ENCODE data around the gene PDIA3.
A peak's percentile ranks its signal among the peaks of the same experiment; 100 is the strongest.
"Not testable (repeated sequence)": the region's sequence is repeated elsewhere in the genome, so short reads cannot be mapped to it uniquely, and the experiment has no call there.

The PDIA3 gene

DNA sequence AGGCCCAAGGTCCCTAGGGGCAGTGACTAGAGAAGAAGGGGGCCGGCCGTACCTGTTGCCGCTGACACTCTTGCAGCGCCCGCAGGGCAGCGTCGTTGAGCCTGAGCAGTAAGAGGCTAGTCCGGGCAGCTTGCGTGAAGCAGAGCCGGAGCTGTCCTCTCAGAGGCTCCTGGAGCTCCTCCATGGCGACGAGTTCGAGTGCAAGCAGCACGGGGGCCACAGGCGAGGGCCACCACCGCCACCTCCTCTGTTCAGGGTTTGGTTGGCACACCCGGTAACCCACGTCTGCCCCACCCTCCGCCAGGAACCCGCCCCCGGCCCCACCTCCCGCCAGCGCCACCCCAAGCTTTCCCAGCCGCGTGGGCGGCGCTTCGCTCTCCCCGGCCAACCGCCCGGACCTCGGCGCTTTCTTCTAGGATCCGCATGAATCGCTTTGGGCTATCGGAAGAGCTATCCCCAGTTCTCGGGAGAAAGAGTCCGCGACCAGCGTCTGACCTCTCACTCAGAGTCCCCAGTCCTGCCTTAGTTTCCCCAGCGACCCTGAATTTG lies 30.6 kb downstream of the PDIA3 start, which contains the start of gene ELL3:
ELL3 (minus strand) TSS at position 249 of the 549 bp plus-strand sequence; CDS start at position 184, 65 bp downstream.
- peak; percentile 56 for DNase-seq (ENCODE audit: low spot score)

GRCh38 chr15:43777267-43777914 lies 31.2 kb downstream of the PDIA3 start:
- peak; percentile 63 for DNase-seq (ENCODE audit: low spot score)

DNA sequence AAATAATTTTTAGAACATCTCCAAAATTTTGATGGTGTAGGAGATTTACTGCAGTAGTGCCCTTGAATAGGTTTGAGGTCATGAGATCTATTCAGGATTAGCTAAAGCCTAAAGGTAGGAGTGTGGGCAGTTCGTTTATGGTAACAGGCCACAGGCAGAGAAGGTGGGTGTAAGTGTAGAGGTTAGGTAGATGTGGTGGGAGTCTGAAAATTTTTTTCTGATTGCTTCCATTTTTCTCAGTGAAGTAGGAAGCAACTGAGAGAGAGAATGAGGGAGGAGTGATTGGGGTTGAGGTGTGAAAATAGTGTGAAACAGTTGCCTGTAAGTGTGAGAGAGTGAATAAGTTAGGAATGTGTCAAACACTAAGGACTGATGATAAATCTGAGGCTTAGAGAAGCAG lies 32.8 kb downstream of the PDIA3 start:
- DNase-seq (ENCODE audit: low spot score), result no peak

DNA sequence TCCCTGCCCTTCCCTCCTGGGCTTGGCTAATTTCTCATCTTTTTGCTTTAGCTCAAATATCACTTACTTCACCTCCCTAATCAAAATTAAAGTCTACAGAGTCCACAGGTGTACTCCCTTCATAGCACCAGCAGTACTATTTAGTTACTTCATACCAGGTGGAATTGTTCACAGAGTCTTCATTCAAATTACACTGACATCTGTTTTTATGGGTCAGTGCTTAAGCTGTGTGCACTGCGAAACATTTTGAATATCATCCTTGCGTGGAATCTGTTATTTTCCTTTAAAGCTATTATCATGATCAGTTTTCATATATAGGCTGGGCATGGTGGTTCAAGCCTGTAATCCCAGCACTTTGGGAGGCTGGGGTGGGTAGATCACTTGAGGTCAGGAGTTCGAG lies 43.2 kb downstream of the PDIA3 start:
- DNase-seq (ENCODE audit: low spot score), result no peak

GRCh38 chr15:43791993-43792760 lies 45.9 kb downstream of the PDIA3 start, which contains the start of gene SERF2:
SERF2 (plus strand) TSS chr15:43792320; CDS start chr15:43792377, 57 bp downstream.
- DNase-seq (ENCODE audit: low spot score), result peak; percentile 99

DNA sequence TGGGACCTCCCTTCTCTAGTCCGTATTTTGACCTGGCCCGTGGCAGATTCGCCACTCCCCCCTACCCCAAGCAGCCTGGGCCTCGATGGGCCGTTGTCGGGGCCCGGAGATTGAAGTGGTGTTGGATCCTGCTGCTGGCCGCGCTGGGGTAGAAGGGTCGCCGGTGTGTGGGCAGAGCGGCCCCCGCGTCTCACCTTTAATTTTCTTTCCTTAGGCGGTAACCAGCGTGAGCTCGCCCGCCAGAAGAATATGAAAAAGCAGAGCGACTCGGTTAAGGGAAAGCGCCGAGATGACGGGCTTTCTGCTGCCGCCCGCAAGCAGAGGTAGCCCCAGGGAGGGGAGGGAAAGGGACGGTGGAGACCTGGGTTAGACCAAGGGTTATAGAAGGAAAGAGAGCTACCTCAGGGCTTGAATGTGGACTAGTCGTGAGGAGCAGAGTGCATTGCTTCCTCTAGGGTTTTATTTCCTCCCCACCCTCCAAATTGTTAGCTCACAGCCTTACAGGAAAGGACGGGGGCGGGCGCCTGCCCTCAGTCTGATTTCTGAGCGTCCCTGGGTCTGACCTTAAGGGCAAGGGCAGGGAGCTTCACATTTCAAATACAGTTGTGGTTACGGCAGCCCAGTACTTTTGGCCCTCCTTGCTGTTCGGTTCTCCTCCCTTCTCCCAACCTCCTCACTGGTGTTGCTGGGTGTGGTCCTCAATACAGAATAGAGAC lies 46.7 kb downstream of the PDIA3 start:
- DNase-seq (ENCODE audit: low spot score), result no peak

DNA sequence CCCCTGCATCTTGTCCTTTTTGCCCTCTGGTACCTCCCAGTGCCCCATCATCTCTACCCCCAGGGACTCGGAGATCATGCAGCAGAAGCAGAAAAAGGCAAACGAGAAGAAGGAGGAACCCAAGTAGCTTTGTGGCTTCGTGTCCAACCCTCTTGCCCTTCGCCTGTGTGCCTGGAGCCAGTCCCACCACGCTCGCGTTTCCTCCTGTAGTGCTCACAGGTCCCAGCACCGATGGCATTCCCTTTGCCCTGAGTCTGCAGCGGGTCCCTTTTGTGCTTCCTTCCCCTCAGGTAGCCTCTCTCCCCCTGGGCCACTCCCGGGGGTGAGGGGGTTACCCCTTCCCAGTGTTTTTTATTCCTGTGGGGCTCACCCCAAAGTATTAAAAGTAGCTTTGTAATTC lies 47.4 kb downstream of the PDIA3 start:
- no peak for DNase-seq (ENCODE audit: low spot score)

- no peak for DNase-seq (ENCODE audit: low spot score)
Observed at GRCh38 chr15:43794269-43795037, 48.2 kb downstream of the PDIA3 start.

- DNase-seq (ENCODE audit: low spot score), result no peak
Observed at GRCh38 chr15:43795197-43795596, 49.0 kb downstream of the PDIA3 start.

GRCh38 chr15:43795997-43796396 lies 49.8 kb downstream of the PDIA3 start:
- DNase-seq (ENCODE audit: low spot score), result no peak

DNA sequence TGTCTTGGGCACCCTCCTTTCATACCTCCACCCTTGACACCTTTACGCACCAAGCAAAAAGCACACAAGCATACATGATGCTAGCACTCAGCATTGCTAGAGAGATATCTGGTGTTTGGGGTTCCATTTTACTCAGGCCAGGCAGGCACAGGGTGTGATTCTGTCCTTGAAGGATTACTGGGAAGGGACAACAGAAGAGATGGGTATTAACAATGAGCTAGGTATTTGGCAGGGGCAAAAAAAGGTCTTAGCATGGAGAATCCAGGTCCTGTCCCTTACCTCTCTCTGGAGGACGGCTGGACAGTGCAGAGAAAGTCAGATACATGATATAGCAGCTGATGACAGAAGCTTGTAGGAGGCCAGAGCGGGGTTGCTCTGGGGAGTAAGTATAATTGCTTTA lies 50.3 kb downstream of the PDIA3 start:
- no peak for DNase-seq (ENCODE audit: low spot score)

GRCh38 chr15:43799209-43799944 lies 53.1 kb downstream of the PDIA3 start:
- DNase-seq (ENCODE audit: low spot score), result no peak

DNA sequence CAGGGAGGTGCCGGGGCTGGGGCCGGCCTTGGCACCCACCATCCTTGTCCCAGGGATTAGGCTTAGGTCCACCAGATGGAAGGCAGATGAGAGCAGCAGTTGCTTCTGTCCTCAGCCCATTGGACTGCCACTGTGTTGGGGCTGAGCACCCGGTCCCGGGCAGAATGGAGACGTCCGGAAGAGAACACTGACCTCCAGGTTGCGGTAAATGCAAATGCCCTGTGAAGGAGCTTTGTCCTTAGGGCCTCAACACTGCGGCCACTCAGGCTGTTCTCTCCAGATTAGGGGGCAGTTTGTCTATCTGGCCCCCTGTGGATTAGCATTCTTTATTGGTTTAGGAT lies 53.7 kb downstream of the PDIA3 start, which contains the start of gene SERINC4:
SERINC4 (minus strand) TSS at position 276 of the 341 bp plus-strand sequence; CDS start at position 42, 234 bp downstream.
- no peak for DNase-seq (ENCODE audit: low spot score)

DNA sequence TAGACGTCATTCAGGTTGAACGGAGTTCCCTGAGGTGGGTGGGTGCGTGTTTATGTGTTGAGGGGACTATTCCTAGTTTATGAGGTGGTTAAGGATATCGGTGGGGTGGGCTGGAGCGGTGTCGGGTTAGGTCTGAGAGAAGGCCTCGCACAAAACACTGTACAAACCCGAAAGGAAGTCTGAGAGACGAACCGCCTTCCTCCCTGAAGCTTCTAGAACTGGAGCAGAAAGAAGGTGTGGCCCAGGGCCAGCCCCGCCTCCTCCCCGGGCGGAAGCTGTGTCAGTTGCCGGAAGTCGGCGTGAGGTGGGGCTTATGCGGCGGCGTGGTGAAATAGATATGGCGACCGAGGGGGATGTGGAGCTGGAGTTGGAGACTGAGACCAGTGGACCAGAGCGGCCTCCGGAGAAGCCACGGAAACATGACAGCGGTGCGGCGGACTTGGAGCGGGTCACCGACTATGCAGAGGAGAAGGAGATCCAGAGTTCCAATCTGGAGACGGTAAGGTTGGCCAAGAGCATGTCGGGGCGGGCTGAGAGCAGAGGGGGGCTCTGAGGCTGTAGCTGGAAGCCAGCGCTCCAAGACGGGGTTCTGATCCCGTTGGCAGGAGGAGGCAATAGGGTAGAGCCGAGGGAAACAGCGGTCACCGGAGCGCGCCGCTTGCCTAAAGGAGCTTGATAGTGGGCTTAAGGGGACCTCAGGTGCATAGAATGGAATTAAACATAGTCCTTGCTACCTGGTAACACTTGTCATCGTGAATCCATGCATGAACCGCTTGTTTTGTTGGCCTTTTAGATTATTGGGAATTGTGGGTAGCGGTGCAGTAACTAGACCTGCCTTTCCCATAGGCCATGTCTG lies 54.3 kb downstream of the PDIA3 start, which contains the start of gene HYPK:
HYPK (plus strand) TSS at position 314 of the 856 bp plus-strand sequence; CDS start at position 338, 24 bp downstream.
- DNase-seq (ENCODE audit: low spot score), result peak; percentile 94

- DNase-seq (ENCODE audit: low spot score), result not testable (repeated sequence)
Observed at GRCh38 chr15:43802676-43803075, 56.4 kb downstream of the PDIA3 start.

DNA sequence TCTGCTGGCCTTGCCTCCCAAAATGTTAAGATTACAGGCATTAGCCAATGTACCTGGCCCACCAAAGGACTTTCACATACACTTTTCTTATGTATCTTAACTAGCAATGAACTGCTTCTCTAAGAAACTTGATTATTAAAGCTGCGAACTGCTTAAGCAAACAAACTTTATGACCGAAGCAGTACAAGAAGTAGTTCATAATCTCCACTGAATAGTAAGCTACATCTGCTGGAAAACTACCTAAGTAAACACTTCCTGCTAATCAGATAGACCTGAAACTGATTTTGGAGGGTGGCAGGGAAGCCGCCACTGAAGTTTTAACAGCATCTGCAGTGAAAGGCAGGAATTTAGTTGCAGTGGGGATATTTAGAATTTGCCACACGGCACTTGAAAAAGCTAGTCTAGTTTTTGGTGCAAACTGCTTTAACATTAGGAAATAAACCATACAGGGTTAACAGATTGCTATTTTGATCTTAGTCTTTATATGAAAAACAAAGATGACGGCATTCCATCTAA lies 62.3 kb downstream of the PDIA3 start:
- DNase-seq (ENCODE audit: low spot score), result no peak

DNA sequence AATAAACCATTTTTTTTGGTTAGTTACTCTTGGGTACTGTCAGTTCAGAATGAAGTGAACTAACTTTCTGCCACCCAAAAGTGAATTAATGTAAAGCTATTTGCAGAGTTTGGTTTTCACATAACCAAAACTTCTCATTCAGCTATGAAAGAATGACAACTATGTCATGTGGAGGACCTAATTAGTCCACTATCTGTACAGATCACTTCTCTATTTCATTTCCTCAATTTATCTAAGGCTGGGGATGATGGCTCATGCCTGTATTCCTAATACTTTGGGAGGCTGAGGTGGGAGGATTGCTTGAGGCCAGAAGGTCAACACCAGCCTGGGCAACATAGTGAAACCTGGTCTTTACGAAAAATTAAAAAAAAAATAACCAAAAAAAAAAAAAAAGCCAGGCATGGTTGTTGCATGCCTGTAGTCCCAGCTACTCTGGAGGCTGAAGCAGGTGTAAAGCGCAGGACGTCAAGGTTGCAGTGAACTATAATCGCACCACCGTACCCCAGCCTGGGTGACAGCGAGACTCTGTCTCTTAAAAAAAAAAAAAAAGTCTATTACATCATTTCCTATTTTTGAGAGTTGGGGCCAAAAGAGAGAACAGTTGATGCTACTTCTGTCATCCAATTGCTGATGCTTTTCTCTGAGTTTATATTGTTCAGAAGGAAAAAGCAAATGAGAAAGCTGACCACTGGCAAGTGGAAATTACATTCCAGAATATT lies 62.9 kb downstream of the PDIA3 start:
- DNase-seq (ENCODE audit: low spot score), result no peak

GRCh38 chr15:43815064-43815463 lies 68.8 kb downstream of the PDIA3 start:
- not testable (repeated sequence) for DNase-seq (ENCODE audit: low spot score)

DNA sequence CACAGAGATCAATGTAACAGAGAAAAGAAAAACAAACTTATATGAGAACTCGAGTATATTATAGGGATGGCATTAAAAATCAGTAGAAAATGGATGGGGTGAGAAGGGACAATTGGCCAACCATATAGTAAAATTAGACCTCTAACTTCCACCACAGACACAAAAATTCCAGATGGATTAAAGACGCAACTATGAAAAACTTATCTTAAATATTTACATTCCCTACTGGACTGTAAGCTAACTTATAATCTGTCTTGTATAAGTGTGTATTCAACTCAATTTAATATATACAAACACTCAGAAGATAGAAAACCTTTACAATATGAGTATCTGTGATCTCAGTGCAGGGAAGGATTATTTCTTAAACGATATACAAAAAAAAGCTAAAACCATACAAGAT lies 75.3 kb downstream of the PDIA3 start:
- no peak for DNase-seq (ENCODE audit: low spot score)

Data from pons (tissue), 1 donor.